Glutamatergic neuron (in vitro differentiated cells): ENCODE data around the gene C10orf71. TPM values are rescaled to one million over a fixed set of nuclear protein-coding genes. Genes with fewer than 3 reads are reported as not detected.
A peak's percentile ranks its signal among the peaks of the same experiment; 100 is the strongest.

ENCODE experiments used
- DNase-seq: peaks from one replicate; pipeline ENCODE4 v3.0.0; 2022
- H3K27ac Mint-ChIP-seq: one replicate; pipeline ENCODE4 v1.8.0; 2020; ENCODE audit warnings: mild to moderate bottlenecking, mixed read lengths, inconsistent platforms; ENCODE audit not compliant: unreplicated experiment
- H3K27me3 Mint-ChIP-seq: one replicate; pipeline ENCODE4 v1.8.0; 2020; ENCODE audit warnings: mild to moderate bottlenecking, moderate library complexity, mixed read lengths, inconsistent platforms; ENCODE audit not compliant: unreplicated experiment
- H3K36me3 Mint-ChIP-seq: one replicate; pipeline ENCODE4 v1.8.0; 2020; ENCODE audit warnings: mild to moderate bottlenecking, mixed read lengths, inconsistent platforms; ENCODE audit not compliant: unreplicated experiment
- H3K4me1 Mint-ChIP-seq: one replicate; pipeline ENCODE4 v1.8.0; 2020; ENCODE audit warnings: mild to moderate bottlenecking, low read depth, mixed read lengths, inconsistent platforms; ENCODE audit not compliant: unreplicated experiment
- H3K4me3 Mint-ChIP-seq: one replicate; pipeline ENCODE4 v1.8.0; 2020; ENCODE audit warnings: mild to moderate bottlenecking, mixed read lengths, inconsistent platforms; ENCODE audit not compliant: unreplicated experiment
- H3K9me3 Mint-ChIP-seq: one replicate; pipeline ENCODE4 v1.8.0; 2020; ENCODE audit warnings: mild to moderate bottlenecking, moderate library complexity, mixed read lengths, inconsistent platforms; ENCODE audit not compliant: unreplicated experiment
- total RNA-seq: library from RNA; stranded (reverse); fragmentation: NEBNext Ultra II Directional; extraction: Animal tissue kit (Norgen Biotek cat#: 25700); gene quantifications from one replicate; pipeline ENCODE4 v1.2.1, GENCODE V29; 2021; ENCODE audit not compliant: unreplicated experiment
- TF ChIP-seq, protein P1 (sequence below): fragments of 200-600 bp; sonication (generic); IDR thresholded peaks from one replicate; pipeline ENCODE4 v1.5.0; 2021; ENCODE audit not compliant: partially characterized antibody, unreplicated experiment

Gene C10orf71
- total RNA-seq, 1 donor from 2014 or later: 0.12 TPM

GRCh38 chr10:49278497-49278981, 20.4 kb upstream of the C10orf71 start:
- Mint-ChIP-seq H3K4me1 (peaks cover 7% of the 10 kb centered on the region), H3K27ac (no peak overlapping the region), H3K27me3 (peaks cover 5% of the 10 kb centered on the region), H3K36me3 (no peaks in the 10 kb centered on the region), H3K4me3 (no peak overlapping the region), H3K9me3 (no peaks in the 10 kb centered on the region)
- no peak for DNase-seq
- TF ChIP-seq, protein P1, sequence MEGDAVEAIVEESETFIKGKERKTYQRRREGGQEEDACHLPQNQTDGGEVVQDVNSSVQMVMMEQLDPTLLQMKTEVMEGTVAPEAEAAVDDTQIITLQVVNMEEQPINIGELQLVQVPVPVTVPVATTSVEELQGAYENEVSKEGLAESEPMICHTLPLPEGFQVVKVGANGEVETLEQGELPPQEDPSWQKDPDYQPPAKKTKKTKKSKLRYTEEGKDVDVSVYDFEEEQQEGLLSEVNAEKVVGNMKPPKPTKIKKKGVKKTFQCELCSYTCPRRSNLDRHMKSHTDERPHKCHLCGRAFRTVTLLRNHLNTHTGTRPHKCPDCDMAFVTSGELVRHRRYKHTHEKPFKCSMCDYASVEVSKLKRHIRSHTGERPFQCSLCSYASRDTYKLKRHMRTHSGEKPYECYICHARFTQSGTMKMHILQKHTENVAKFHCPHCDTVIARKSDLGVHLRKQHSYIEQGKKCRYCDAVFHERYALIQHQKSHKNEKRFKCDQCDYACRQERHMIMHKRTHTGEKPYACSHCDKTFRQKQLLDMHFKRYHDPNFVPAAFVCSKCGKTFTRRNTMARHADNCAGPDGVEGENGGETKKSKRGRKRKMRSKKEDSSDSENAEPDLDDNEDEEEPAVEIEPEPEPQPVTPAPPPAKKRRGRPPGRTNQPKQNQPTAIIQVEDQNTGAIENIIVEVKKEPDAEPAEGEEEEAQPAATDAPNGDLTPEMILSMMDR: no peak

DNA sequence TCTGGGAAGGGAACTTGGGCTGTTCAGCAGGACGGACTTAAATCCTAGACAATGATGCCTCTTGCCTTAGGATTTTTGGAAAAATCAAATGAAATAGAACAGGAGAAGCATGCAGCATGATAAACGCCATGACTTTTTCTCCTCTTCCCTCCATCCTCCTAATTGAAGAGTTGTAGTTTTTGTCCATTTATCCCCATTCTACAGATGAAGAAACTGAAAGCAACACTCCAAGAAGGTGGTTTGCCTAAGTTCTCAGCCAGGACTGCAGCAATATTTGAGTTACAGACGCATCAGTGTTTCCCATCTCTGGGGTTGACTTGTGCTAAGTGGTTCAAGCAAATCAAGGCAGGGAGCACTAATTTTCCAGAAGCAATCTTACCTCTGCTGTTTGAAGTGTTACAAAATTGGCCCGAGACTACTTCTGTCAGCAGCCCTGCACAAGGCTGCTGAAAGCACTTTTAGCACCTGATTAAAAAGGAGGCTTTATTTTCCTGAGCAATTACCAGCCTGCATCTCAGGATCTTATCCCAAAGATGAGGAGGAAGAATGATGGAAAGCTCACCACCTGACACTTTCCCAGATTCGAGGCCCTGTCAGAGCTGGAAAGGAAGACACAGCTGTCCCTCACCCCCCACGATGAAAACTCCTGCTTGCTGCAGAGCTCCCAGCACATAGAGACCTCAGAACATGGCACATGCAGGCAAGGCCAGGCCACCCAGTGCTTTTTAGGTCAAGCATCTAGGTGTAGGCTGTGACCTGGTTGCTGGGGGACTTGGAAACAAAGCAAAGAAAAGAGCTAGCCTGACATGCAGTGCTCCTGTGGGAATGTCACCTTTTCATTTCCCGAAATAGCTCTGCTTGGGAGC, 19.7 kb upstream of the C10orf71 start:
- Mint-ChIP-seq H3K9me3 (no peaks in the 10 kb centered on the region), H3K36me3 (no peaks in the 10 kb centered on the region), H3K4me1 (peaks cover 7% of the 10 kb centered on the region), H3K27me3 (peaks cover 5% of the 10 kb centered on the region), H3K4me3 (no peak overlapping the region), H3K27ac (no peak overlapping the region)
- TF ChIP-seq, protein P1: no peak
- no peak for DNase-seq

- Mint-ChIP-seq H3K9me3 (no peaks in the 10 kb centered on the region), H3K4me1 (peaks cover 7% of the 10 kb centered on the region), H3K27me3 (peaks cover 7% of the 10 kb centered on the region), H3K36me3 (peaks cover 3% of the 10 kb centered on the region), H3K27ac (no peak overlapping the region), H3K4me3 (no peak overlapping the region)
- TF ChIP-seq, protein P1: no peak
- no peak for DNase-seq
Observed at GRCh38 chr10:49280001-49280408, 19.0 kb upstream of the C10orf71 start.

GRCh38 chr10:49281461-49281860, 17.5 kb upstream of the C10orf71 start:
- Mint-ChIP-seq H3K4me1 (peaks cover 7% of the 10 kb centered on the region), H3K27ac (no peak overlapping the region), H3K9me3 (peaks cover 1% of the 10 kb centered on the region), H3K36me3 (peaks cover 5% of the 10 kb centered on the region), H3K27me3 (peaks cover 7% of the 10 kb centered on the region), H3K4me3 (no peak overlapping the region)
- TF ChIP-seq, protein P1: peak; percentile 61
- DNase-seq: no peak

DNA sequence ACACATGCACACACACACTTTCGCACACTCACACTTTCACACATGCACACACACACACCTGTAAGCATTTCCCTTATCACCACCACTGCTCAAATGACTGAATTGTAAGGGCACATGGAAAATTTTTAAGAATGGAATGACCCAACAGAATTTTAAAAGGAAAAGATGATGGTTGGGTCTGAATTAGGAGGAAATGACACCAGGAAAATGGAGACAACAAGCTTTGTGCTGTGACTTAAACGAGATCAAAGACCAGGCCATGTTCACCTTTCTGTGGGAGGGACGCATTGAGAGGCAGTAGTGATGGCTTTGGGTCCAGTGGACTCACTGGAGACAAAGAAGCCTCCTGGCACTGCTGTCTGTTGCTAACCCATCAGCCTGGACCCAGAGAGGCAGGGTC, 16.7 kb upstream of the C10orf71 start:
- H3K4me1 Mint-ChIP-seq: peaks cover 9% of the 10 kb centered on the region
- no peak overlapping the region for H3K27ac Mint-ChIP-seq
- peaks cover 2% of the 10 kb centered on the region for H3K9me3 Mint-ChIP-seq
- no peak overlapping the region for H3K4me3 Mint-ChIP-seq
- peaks cover 5% of the 10 kb centered on the region for H3K36me3 Mint-ChIP-seq
- TF ChIP-seq, protein P1: no peak
- peaks cover 6% of the 10 kb centered on the region for H3K27me3 Mint-ChIP-seq
- no peak for DNase-seq
